Stimulated activated CD4-positive, alpha-beta T cell treated with anti-CD3 and anti-CD28 coated beads, TNF-alpha, amount 100 ng/mL, for 24 hours (primary cell): Measurements from ENCODE around the gene PSG11.
"Not testable (repeated sequence)": the region's sequence is repeated elsewhere in the genome, so short reads cannot be mapped to it uniquely, and the experiment has no call there.

Experiments used
- DNase-seq, 3 experiments: peaks; one replicate each; pipeline ENCODE4 v3.0.0-alpha.2; 2020; ENCODE audit warnings: low read depth in 3 of 3

Gene PSG11

DNA sequence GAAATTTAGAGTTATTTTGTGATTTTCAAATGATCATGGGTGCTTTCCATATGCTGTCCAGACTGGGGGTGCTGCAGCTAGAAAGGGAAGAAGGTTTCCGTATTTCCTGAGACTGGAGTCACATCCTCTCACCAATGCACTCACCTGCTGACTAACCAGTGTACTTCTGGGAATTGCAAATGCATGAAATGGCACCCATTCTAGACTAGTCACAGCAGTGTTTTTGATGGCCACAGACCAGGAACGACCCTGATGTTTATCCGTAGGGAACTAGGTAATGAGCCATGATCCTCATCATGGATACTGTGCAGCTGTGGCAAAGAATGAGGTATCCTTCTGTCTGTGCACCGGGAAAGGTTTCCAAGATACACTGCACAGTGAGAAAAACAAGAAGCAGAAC, 37.1 kb downstream of the PSG11 start:
- DNase-seq, result not testable (repeated sequence)

DNA sequence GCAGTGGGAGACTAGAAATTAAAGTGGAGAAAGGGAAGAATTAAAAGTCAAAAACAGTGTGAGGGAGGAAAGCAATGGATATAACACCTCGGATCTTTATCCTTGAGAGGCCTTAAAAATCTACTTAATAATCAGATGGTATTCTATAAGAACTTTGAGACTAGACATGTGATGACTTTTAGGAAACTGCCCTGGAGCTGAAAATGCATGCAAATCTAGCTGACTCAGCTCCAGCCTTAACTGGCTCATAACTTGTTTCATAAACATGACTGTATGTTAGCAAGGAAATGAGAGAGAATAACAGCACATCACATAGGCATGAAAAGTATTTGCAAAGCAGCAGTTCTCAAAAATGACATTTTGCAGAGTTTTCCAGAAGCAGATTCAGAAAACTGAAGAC, 38.1 kb downstream of the PSG11 start:
- DNase-seq, result not testable (repeated sequence)

DNA sequence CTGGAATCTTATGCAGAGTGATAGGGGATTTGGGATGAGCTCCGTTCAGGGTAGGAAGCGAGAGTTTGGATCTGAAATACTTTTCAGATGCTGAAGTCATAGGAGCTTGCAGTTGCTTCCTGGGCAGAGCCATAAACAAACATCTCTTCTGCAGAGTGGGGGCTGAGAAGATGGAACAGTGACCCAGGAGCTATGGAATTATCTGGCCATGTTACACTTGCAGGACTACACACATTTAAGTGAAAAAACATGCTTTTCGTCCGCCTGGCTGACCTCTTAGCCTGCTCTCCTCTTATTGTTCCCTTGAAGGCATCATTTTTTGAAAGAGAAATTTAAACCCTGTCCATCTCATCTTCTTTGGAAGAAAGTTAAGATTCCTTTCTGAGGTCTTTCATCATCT, 40.7 kb downstream of the PSG11 start:
- DNase-seq, result no peak

DNA sequence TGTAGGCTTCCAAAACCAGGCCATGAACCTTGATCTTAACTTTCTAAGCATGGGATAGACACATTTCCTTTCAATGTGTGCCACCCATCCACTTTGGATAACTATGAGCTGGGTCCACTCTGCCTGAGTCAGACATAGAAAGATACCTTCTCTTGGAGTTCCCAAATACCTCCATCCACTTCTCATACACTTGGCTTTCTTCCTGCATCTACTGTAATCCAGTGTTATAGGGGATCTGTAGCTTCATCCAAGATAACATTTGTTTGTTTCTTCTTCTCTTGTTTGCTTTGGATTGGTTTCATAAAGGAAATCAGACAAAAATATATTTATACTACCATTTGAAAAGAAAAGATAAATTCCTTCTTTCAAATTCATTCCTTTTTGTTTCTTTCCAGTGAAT, 44.2 kb downstream of the PSG11 start:
- not testable (repeated sequence) for DNase-seq

- DNase-seq, result not testable (repeated sequence)
Measured at GRCh38 chr19:42971451-42971850, 54.8 kb downstream of the PSG11 start.

GRCh38 chr19:42965176-42965575, 61.1 kb downstream of the PSG11 start:
- DNase-seq, result no peak

DNA sequence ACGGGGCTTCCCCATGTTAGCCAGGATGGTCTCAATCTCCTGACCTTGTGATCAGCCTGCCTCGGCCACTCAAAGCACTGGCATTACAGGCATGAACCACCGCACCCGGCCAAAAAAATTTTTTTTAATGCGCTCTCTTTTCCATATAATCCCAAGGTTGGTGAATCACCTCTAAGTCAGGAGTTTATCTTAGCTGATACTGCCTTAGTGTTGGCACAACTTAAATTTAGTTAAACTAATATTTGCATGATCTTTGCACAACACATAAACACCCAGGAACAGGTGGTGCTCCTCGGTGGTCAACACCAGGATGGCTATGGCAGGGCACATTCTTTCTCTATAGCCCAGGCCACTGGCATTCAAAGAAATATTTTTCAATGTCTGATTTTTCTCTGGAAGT, 65.2 kb downstream of the PSG11 start:
- DNase-seq, result no peak
